Measurements from ENCODE around the gene TUBB6.

TUBB6 gene

DNA sequence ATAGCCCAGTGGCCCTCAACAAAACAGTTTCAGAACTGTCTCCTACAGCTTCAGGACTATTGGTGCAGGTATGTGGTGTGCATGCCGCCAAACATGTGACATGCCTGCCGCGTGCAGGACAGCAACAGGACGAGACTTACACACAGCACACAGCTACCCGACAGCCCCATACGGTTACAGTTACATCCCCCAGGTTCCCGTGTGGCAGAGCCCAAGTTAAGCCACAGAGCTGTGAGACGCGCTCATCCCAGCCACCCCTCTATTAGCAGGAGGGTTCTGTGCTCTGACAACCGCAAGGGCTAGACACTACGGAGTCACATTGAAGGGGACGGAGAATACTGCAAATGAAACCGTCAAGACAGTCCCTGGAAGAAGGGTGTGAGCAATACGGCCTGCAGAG lies 16.4 kb upstream of the TUBB6 start:
- DNase-seq (ENCODE audit: low read depth) = no peak
- TF ChIP-seq, protein P1, sequence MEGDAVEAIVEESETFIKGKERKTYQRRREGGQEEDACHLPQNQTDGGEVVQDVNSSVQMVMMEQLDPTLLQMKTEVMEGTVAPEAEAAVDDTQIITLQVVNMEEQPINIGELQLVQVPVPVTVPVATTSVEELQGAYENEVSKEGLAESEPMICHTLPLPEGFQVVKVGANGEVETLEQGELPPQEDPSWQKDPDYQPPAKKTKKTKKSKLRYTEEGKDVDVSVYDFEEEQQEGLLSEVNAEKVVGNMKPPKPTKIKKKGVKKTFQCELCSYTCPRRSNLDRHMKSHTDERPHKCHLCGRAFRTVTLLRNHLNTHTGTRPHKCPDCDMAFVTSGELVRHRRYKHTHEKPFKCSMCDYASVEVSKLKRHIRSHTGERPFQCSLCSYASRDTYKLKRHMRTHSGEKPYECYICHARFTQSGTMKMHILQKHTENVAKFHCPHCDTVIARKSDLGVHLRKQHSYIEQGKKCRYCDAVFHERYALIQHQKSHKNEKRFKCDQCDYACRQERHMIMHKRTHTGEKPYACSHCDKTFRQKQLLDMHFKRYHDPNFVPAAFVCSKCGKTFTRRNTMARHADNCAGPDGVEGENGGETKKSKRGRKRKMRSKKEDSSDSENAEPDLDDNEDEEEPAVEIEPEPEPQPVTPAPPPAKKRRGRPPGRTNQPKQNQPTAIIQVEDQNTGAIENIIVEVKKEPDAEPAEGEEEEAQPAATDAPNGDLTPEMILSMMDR (IDR thresholded peaks at IDR 0.05; ENCODE audit: low read length, missing control alignments) = no peak
- H3K4me3 ChIP-seq (replicated peaks; ENCODE audit: low read depth, low read length) = no peak overlapping the region

DNA sequence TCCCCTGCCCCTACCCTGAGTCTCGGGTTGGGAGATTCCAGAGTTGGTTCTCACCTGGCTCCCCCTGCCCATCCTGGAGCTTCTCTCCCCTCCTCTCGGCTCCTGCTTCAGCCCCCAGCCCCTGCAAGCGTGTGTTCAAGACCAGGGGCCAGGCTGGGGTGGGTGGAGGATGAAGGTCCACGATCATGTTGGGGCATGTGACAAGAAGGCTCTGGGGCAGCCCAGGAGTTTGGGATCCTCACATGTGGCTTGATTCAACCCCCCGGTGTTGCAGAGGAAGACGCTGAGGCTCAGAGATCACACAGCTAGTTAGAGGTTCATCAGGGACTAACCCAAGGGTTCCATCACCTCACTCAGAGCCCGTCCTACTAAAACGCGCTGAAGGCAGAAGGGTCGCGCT lies 14.2 kb upstream of the TUBB6 start:
- H3K4me3 ChIP-seq (replicated peaks; ENCODE audit: low read depth, low read length) = no peak overlapping the region
- DNase-seq (ENCODE audit: low read depth) = no peak
- TF ChIP-seq, protein P1 (IDR thresholded peaks at IDR 0.05; ENCODE audit: low read length, missing control alignments) = no peak

DNA sequence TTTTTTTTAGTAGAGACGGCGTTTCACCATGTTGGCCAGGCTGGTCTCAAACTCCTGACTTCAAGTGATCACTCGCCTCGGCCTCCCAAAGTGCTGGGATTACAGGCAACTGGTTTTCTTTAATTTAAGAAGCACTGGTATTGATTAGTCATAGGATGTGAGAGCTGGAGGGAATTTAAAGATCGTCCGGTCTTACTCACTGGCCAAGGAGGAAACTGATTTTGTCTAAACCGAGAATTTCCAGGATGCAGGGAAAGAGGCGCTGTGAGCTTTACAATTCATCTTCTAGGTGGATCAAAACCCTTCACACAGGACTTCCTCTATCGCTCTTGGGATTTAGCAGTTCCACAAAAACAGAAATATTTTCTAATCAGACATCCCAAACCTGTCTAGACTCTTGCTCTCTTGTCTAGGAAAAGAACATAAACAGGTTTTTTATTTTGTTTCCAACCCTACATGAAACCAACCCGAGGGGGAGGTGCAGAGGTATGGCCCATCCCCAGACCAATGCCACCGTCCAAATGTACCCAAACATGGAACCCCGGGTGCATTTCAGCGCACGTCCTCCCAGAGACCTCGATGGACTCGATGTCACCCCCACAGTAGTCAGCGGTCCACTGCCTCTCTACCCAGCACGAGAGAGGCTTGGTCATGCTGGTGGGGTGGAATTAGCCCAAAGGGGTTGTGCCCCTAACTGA lies 12.5 kb upstream of the TUBB6 start:
- no peak overlapping the region for H3K4me3 ChIP-seq (replicated peaks; ENCODE audit: low read depth, low read length)
- TF ChIP-seq, protein P1 (IDR thresholded peaks at IDR 0.05; ENCODE audit: low read length, missing control alignments) = no peak
- DNase-seq (ENCODE audit: low read depth) = no peak

DNA sequence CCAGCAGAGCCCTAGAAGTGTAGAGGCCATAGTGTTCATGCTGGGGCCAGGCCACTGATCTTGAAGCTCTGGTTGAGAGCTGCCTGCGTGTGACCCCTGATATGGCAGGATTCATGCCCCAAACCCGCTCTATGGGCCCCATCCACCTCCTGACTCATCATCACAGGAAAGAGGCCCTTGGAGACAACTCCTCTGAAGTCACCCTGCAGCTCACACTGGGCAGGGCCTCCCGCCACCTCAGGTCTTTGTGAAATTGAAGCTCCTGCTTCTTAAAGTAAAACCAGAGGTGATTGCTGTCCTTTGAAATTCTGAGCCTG lies 12.0 kb upstream of the TUBB6 start:
- no peak for DNase-seq (ENCODE audit: low read depth)
- H3K4me3 ChIP-seq (replicated peaks; ENCODE audit: low read depth, low read length) = no peak overlapping the region
- TF ChIP-seq, protein P1 (IDR thresholded peaks at IDR 0.05; ENCODE audit: low read length, missing control alignments) = no peak

DNA sequence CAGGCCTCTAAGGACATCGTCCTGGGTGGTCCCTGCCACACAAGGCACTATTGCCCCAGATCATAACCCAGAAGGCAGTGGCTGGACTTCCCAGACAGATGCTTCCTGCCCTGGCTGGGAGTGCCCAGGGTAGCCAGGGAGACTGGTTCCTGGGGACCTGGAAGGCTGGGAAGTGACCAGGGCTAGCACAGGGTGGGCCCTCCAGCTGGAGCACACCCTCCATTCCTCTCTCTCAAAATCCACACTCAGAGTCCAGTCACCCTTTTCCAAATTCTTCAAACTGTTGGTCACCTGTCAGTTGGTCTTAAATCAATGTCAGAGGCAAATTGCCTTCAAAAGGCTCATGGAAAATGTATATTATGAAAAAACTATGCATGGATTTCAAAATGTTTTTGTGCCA lies 11.6 kb upstream of the TUBB6 start:
- no peak overlapping the region for H3K4me3 ChIP-seq (replicated peaks; ENCODE audit: low read depth, low read length)
- TF ChIP-seq, protein P1 (IDR thresholded peaks at IDR 0.05; ENCODE audit: low read length, missing control alignments) = no peak
- DNase-seq (ENCODE audit: low read depth) = no peak

DNA sequence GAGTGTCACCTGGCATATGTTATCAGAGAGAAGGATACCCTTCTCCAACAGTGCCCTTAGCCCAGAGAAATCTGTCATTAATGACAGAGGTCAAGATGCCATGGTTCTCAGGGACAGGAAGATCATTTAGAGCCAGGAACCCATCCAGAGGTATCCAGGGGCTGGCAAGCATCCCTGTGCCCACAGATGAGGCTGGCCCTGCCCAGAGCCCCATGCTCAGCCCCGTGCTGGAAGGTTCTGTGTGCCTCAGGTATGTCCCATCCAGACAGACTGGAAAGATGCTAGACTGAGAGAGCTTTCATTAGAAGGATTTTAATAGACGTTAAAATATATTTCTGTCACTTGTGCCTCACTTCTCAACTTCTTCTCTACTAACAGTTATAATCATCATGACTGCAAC lies 8.2 kb upstream of the TUBB6 start:
- H3K4me3 ChIP-seq (replicated peaks; ENCODE audit: low read depth, low read length) = no peak overlapping the region
- TF ChIP-seq, protein P1 (IDR thresholded peaks at IDR 0.05; ENCODE audit: low read length, missing control alignments) = no peak
- DNase-seq (ENCODE audit: low read depth) = no peak

DNA sequence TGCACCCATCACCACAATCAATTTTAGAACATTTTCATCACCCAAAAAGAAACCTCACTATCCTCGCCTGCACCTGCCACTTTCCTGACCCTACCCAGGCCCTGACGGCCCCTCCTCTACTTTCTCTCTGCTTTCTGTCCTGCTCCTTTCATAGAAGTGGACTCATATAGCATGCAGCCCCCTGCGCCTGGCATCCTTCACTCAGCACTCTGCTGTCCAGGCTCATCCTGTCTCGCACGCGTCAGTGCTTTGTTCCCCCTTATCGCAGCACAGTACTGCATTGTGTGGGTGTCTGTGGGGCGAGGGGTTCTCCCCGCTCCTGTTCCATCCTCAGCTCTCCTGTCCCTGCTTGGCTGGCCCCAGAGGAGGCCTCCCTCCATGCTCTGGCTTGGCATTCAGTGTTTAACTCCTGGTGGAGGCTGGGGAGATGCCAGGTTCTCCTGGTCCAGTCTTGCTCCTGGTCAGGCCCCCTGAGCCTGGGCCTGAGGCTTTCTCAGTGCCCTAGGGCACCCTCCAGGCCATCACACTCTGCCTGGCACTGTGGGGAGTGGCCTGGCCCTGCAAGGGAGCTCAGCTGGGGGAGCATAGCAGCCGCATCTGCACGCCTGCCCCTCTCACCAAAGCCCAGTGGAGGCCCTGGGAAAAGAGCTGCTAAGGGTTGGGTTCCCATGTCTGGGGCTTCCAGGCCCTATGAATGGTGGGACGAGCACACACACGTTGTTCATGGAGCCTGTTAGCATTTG lies 6.6 kb upstream of the TUBB6 start:
- TF ChIP-seq, protein P1 (IDR thresholded peaks at IDR 0.05; ENCODE audit: low read length, missing control alignments) = no peak
- no peak for DNase-seq (ENCODE audit: low read depth)
- no peak overlapping the region for H3K4me3 ChIP-seq (replicated peaks; ENCODE audit: low read depth, low read length)
